GM19043 (cell line): Measurements from ENCODE around the gene CCR5AS.

Source experiments
- ATAC-seq: cut with Tn5 transposase; IDR thresholded peaks from one replicate; pipeline ENCODE4 v1.9.1; 2021; ENCODE audit warnings: low read depth; ENCODE audit not compliant: unreplicated experiment

The CCR5AS gene

DNA sequence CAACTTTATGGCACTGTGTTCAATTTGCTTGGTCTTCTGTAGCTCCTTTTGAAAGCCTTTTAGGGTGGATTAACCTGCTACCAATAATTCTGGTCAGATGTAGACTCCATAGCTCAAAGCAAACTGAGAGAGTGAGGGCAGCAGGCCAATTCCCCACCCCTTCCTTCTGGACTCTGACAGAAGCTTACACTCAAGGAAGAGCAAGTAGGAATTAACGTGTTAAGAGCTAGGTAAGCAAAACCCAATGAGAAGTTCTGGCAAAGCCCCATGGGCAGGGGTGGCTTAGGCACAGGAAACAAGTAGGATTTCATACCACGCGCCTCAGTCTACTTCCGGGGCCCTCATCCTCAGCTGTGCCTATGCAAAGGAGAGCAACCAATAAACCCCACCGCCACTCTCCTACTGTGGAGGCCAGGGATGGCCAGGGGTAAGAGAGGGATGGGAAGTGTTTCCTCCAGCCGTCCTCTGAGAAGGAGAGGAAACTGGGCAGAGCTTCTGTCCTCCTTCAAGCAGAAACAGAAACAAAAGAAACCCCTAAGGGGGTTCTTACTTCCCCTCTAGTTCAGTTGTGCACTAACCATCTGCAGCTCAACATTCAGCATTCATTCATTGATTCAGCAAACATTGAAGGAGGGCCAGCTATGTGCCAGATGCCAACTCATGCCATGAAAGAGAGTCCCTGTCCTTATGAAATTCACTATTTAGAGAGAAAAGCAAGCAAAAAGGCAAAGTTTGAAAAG is 23.5 kb downstream of the CCR5AS start:
- ATAC-seq = no peak

DNA sequence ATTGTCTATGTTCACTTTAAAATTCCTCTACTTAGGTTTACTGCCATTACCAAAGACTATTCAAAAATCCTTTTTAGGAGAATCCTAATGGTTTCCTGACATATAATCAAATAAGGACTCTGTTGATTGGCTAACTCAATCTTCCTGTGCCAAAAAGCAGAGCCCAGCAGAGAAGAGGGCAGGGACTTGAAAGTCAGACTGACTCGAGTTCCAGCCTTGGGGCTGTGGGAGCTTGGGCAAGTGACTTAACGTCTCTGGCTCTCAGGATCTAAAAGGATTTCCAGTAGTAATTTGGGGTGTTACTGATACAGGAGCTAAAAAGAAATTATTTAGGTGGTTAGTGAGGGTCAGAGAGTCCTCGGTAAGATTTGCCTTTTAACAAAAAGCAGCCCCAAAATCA is 25.2 kb downstream of the CCR5AS start:
- ATAC-seq = no peak

DNA sequence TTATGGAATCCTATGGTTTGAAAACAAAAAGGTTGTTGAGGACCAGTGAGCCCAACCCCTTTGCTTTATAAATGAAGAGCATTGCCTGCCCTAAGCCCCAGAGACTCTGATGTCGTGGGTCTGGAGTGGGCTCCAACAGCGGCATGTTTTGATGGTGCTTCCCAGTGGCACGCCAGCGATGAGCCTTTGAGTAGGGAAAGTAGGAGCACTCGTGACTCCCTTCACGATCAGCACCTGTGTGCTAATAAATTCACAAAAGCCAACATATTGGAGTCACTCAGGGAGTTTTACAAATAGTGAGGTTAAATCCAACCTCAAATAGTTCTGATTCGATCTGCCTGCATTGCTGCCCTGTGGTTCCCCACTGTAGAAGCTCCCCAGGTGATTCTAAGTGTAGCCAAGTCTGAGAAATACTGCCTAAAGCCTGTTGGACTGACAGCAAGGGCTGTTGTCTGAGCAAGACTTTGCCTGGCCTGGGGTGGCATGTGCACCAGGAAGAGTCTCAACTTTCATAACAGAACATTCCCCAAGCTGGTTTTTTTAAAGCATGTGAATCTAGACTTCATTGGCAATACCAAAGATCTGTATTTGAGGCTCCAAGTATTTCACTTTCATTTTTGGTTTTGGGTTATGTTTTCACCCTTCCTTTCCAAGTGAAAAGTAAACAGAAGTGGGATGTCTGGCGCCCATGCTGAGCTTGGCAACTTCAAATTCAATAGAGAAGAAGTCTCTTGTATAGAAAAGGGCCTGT is 26.2 kb downstream of the CCR5AS start:
- no peak for ATAC-seq

- no peak for ATAC-seq
These were observed 28.4 kb downstream of the CCR5AS start for GRCh38 chr3:46378426-46378942.

GRCh38 chr3:46375814-46376213 is 31.1 kb downstream of the CCR5AS start:
- no peak for ATAC-seq

- ATAC-seq = no peak
These were observed 31.6 kb downstream of the CCR5AS start for GRCh38 chr3:46375218-46375617.

GRCh38 chr3:46374755-46375154 is 32.1 kb downstream of the CCR5AS start:
- no peak for ATAC-seq

- ATAC-seq = no peak
These were observed 34.1 kb downstream of the CCR5AS start for GRCh38 chr3:46372492-46373359.

DNA sequence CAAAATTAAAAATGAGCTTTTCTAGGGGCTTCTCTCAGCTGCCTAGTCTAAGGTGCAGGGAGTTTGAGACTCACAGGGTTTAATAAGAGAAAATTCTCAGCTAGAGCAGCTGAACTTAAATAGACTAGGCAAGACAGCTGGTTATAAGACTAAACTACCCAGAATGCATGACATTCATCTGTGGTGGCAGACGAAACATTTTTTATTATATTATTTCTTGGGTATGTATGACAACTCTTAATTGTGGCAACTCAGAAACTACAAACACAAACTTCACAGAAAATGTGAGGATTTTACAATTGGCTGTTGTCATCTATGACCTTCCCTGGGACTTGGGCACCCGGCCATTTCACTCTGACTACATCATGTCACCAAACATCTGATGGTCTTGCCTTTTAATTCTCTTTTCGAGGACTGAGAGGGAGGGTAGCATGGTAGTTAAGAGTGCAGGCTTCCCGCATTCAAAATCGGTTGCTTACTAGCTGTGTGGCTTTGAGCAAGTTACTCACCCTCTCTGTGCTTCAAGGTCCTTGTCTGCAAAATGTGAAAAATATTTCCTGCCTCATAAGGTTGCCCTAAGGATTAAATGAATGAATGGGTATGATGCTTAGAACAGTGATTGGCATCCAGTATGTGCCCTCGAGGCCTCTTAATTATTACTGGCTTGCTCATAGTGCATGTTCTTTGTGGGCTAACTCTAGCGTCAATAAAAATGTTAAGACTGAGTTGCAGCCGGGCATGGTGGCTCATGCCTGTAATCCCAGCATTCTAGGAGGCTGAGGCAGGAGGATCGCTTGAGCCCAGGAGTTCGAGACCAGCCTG is 35.1 kb downstream of the CCR5AS start:
- ATAC-seq = no peak

DNA sequence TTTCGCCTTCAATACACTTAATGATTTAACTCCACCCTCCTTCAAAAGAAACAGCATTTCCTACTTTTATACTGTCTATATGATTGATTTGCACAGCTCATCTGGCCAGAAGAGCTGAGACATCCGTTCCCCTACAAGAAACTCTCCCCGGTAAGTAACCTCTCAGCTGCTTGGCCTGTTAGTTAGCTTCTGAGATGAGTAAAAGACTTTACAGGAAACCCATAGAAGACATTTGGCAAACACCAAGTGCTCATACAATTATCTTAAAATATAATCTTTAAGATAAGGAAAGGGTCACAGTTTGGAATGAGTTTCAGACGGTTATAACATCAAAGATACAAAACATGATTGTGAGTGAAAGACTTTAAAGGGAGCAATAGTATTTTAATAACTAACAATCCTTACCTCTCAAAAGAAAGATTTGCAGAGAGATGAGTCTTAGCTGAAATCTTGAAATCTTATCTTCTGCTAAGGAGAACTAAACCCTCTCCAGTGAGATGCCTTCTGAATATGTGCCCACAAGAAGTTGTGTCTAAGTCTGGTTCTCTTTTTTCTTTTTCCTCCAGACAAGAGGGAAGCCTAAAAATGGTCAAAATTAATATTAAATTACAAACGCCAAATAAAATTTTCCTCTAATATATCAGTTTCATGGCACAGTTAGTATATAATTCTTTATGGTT is 35.9 kb downstream of the CCR5AS start, which contains the start of gene CCR5:
TSS of gene CCR5 (plus strand) at position 108 of the 680 bp plus-strand sequence. CDS start 1,957 bp downstream, outside the sequence.
- ATAC-seq = no peak

- no peak for ATAC-seq
These were observed 37.2 kb downstream of the CCR5AS start for GRCh38 chr3:46369675-46370132.

GRCh38 chr3:46369151-46369550 is 37.7 kb downstream of the CCR5AS start:
- ATAC-seq = no peak

- ATAC-seq = no peak
These were observed 38.3 kb downstream of the CCR5AS start for GRCh38 chr3:46368569-46368968.

DNA sequence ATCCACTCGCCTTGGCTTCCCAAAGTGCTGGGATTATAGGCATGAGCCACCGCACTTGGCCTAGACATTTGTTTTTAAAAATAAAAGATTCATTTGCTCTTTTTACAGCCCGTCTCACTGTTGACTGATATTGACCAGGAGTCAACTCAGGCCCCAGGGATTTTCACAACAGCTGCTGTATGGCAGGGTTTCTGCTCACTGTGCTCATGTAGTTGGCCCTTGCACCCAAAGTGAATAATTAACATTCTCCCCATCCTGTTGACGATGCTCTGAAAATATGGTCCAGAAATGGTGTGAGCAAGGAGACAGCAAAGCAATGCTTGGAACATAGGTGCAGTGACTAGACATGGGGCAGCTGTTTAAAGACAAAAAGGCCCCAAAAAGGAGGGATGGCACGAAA is 39.1 kb downstream of the CCR5AS start:
- ATAC-seq = no peak

- no peak for ATAC-seq
These were observed 40.9 kb downstream of the CCR5AS start for GRCh38 chr3:46365737-46366524.

- no peak for ATAC-seq
These were observed 41.8 kb downstream of the CCR5AS start for GRCh38 chr3:46365041-46365440.

DNA sequence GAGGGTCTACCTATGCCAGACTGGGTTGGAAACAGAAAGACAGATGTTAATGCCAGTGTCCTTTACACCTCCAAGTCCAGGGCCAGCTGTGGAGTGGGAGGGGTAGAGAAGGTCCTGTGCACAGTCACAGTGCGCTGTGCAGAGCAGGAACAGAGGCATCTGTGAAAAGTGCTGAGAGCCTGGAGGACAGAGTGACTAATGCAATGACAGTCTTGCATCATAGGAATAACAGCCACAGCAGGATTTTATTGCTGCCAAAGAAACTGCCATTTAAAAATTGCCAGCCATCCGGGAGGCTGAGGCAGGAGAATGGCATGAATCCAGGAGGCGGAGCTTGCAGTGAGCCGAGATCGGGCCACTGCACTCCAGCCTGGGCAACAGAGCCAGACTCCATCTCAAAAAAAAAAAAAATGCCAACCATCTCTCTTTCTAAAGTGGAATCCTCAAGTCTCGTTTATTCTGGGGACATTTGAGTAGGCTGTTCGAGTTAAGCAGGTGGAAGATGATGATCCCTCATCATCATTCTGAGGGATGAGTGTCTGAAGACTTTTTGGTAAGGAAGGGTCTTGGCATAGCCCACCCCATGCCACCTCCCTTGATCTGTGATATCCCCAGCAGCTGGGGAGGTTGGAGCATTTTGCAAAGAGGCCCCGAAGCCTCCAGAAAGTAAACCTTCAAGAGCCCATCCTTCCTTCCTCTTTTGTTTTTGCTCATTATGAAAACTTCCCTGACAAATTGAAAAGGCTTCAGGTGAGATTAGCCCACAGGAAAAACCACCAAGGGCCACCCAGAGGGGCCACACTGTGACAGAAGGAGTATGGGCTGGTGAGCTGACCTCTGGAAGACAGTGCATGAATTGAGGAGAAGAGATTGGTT is 45.2 kb downstream of the CCR5AS start:
- ATAC-seq = no peak

DNA sequence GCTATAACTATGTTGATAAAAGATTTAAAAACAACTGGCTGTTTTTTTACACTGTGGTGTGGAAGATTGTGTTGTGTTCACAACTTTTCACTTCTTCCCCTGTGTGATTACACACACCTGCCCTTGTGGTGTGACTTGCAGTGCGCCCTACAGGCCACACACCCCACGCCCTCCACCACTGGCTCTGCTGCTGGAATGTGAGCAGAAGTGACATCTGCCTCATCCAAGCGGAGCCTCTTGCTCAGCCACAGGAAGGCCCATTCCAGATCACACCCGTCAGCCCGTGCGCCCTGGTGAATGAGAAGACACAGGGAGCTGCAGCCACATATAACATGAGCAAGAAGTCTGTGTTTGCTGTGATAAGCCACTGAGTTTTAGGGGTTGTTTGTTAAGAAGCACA is 46.0 kb downstream of the CCR5AS start:
- no peak for ATAC-seq
